ENCODE measurements around the gene EDN1.

DNA sequence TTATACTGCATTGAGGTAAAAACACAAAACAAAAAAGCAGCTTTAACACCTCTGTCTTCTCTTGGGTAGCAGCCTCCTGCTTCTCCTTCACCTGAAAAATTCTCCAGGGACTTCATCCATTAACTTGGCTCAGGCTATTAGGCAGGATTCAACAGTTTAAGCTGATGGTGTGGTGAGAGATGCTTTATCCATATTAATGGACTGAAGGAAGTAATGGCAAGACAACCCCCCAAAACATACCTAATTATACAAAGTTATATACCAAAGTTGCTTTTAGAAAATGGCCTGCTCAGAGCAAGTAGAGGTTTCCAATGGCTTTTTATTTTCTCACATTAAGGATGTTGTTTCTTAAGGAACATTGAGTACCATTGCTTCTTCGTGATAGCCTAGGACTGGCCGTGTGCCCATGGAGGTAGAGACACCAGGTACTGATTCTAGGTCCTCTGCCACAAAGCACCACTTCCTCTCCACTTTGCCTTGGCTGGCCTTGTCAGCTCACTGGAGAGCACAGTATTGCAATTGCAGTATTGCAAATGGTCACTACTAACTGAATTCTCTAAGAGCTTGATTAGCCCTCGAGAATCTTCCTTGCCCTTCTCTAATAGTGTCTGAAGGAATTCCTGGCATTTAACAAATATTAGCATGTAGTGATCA, 7.3 kb downstream of the EDN1 start:
- TF ChIP-seq SREBF2 (IDR thresholded peaks at IDR 0.05; ENCODE audit: low read length) (no peak), POLR2A (IDR thresholded peaks at IDR 0.05; ENCODE audit: low read depth, low read length) (no peak), RAD21 (IDR thresholded peaks at IDR 0.05; ENCODE audit: insufficient read depth, low read depth, low read length) (no peak), EP300 (IDR thresholded peaks at IDR 0.05; ENCODE audit: borderline replicate concordance in 1 of 2, control insufficient read depth in 1 of 2, low read depth in 2 of 2, low read length in 2 of 2) (no peak), JUND (IDR thresholded peaks at IDR 0.05; ENCODE audit: low read depth, low read length) (no peak)
- TF ChIP-seq, protein P1, sequence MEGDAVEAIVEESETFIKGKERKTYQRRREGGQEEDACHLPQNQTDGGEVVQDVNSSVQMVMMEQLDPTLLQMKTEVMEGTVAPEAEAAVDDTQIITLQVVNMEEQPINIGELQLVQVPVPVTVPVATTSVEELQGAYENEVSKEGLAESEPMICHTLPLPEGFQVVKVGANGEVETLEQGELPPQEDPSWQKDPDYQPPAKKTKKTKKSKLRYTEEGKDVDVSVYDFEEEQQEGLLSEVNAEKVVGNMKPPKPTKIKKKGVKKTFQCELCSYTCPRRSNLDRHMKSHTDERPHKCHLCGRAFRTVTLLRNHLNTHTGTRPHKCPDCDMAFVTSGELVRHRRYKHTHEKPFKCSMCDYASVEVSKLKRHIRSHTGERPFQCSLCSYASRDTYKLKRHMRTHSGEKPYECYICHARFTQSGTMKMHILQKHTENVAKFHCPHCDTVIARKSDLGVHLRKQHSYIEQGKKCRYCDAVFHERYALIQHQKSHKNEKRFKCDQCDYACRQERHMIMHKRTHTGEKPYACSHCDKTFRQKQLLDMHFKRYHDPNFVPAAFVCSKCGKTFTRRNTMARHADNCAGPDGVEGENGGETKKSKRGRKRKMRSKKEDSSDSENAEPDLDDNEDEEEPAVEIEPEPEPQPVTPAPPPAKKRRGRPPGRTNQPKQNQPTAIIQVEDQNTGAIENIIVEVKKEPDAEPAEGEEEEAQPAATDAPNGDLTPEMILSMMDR (IDR thresholded peaks at IDR 0.05 in 2 of 3, conservative IDR thresholded peaks at IDR 0.05 in 1 of 3; ENCODE audit: control insufficient read depth in 2 of 3, extremely low read depth in 1 of 3, insufficient read depth in 1 of 3, low read depth in 3 of 3, low read length in 3 of 3), result no peak
- TF ChIP-seq, protein P2, sequence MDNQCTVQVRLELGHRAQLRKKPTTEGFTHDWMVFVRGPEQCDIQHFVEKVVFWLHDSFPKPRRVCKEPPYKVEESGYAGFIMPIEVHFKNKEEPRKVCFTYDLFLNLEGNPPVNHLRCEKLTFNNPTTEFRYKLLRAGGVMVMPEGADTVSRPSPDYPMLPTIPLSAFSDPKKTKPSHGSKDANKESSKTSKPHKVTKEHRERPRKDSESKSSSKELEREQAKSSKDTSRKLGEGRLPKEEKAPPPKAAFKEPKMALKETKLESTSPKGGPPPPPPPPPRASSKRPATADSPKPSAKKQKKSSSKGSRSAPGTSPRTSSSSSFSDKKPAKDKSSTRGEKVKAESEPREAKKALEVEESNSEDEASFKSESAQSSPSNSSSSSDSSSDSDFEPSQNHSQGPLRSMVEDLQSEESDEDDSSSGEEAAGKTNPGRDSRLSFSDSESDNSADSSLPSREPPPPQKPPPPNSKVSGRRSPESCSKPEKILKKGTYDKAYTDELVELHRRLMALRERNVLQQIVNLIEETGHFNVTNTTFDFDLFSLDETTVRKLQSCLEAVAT (IDR thresholded peaks at IDR 0.05), result no peak
- TF ChIP-seq, protein P3, sequence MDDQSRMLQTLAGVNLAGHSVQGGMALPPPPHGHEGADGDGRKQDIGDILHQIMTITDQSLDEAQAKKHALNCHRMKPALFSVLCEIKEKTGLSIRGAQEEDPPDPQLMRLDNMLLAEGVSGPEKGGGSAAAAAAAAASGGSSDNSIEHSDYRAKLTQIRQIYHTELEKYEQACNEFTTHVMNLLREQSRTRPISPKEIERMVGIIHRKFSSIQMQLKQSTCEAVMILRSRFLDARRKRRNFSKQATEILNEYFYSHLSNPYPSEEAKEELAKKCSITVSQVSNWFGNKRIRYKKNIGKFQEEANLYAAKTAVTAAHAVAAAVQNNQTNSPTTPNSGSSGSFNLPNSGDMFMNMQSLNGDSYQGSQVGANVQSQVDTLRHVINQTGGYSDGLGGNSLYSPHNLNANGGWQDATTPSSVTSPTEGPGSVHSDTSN (IDR thresholded peaks at IDR 0.05; ENCODE audit: insufficient replicate concordance, low read depth, low read length), result no peak
